GM19455 (cell line): ENCODE measurements around the gene AREL1.

Experiments
- ATAC-seq: cut with Tn5 transposase; IDR thresholded peaks from one replicate; pipeline ENCODE4 v1.9.1; 2021; ENCODE audit not compliant: unreplicated experiment

Gene AREL1

GRCh38 chr14:74637178-74637550 lies 75.7 kb downstream of the AREL1 start:
- no peak for ATAC-seq

- ATAC-seq = no peak
Observed at GRCh38 chr14:74636424-74637177, 76.3 kb downstream of the AREL1 start.

- ATAC-seq = no peak
Observed at GRCh38 chr14:74635847-74636246, 77.0 kb downstream of the AREL1 start.

- no peak for ATAC-seq
Observed at GRCh38 chr14:74634964-74635363, 77.9 kb downstream of the AREL1 start.

GRCh38 chr14:74634481-74634880 lies 78.4 kb downstream of the AREL1 start:
- no peak for ATAC-seq

GRCh38 chr14:74630881-74631690 lies 81.8 kb downstream of the AREL1 start:
- no peak for ATAC-seq

- no peak for ATAC-seq
Observed at GRCh38 chr14:74628418-74628817, 84.5 kb downstream of the AREL1 start.

GRCh38 chr14:74627076-74627475 lies 85.8 kb downstream of the AREL1 start:
- ATAC-seq = no peak

- no peak for ATAC-seq
Observed at GRCh38 chr14:74622257-74622656, 90.6 kb downstream of the AREL1 start.

- no peak for ATAC-seq
Observed at GRCh38 chr14:74621556-74621955, 91.3 kb downstream of the AREL1 start.

- no peak for ATAC-seq
Observed at GRCh38 chr14:74620923-74621322, 92.0 kb downstream of the AREL1 start.

- no peak for ATAC-seq
Observed at GRCh38 chr14:74620497-74620921, 92.4 kb downstream of the AREL1 start.

- ATAC-seq = no peak
Observed at GRCh38 chr14:74619672-74620131, 93.2 kb downstream of the AREL1 start.

GRCh38 chr14:74618078-74618952 lies 94.6 kb downstream of the AREL1 start:
- no peak for ATAC-seq

- no peak for ATAC-seq
Observed at GRCh38 chr14:74616996-74617700, 95.7 kb downstream of the AREL1 start.

GRCh38 chr14:74616507-74616906 lies 96.4 kb downstream of the AREL1 start:
- no peak for ATAC-seq

GRCh38 chr14:74615735-74616134 lies 97.1 kb downstream of the AREL1 start:
- ATAC-seq = no peak

- ATAC-seq = no peak
Observed at GRCh38 chr14:74614508-74615495, 98.1 kb downstream of the AREL1 start.

- no peak for ATAC-seq
Observed at GRCh38 chr14:74613211-74613914, 99.5 kb downstream of the AREL1 start.
